HL-60 (cell line): ENCODE measurements around the gene BPTF.

Experiments used
- CTCF ChIP-seq: IDR thresholded peaks from one replicate; pipeline ENCODE4 v1.5.1; 2011; ENCODE audit warnings: low read length, control low read depth, inconsistent platforms; ENCODE audit not compliant: insufficient read depth
- GABPA ChIP-seq: IDR thresholded peaks from 2 replicates; pipeline ENCODE4 v1.6.1; 2012; ENCODE audit warnings: low read depth
- POLR2AphosphoS5 ChIP-seq: IDR thresholded peaks from 2 replicates; pipeline ENCODE4 v1.6.1; 2012; ENCODE audit warnings: low read depth
- REST ChIP-seq: IDR thresholded peaks from 2 replicates; pipeline ENCODE4 v1.6.1; 2012; ENCODE audit warnings: low read depth; ENCODE audit not compliant: insufficient replicate concordance
- SPI1 ChIP-seq: IDR thresholded peaks from 2 replicates; pipeline ENCODE4 v1.6.1; 2012; ENCODE audit warnings: low read depth, mild to moderate bottlenecking, borderline replicate concordance

- TF ChIP-seq CTCF, result no peak
- no peak for TF ChIP-seq SPI1
- no peak for TF ChIP-seq POLR2AphosphoS5
- no peak for TF ChIP-seq GABPA
- no peak for TF ChIP-seq REST
Measured at GRCh38 chr17:67868176-67868575, 42.9 kb downstream of the BPTF start.
